ENCODE results near the gene CDC42BPA.

CDC42BPA gene

DNA sequence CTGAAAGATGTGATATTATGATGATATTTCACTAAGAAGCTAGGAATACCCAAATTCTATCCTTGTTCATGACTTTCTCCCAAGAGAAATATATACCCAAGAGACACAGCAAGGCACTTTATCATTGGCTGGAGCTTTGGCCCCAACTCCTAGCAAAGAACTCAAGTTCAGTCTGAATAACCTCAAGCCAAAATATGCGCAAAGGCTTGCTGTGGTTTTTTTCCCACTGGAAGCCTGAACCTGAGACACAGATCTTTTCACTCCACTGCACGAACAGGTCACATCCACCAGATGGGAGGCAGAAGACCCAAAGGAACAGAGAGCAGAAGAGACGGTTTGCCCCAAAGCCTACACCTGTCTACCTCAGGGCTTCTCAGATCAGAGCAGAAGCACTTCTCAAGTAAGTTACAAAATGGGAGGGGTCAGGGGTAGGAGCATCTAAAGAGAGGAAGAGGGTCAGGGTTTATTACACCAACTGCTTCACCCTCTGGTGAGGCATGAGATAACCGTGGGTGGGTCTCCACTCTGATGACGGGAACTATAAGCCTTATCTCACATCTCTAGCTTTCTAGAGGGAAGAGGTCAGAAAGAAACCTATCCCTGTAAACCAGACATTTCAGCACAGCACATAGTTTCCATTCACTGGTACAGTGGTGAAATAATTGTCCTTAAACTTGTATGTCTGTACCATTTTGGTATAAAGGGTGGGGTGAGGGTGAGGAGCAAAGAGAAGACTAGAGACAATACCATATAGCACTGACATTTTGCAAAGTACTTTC is 17.1 kb upstream of the CDC42BPA start:
- no peak for FAIRE-seq

DNA sequence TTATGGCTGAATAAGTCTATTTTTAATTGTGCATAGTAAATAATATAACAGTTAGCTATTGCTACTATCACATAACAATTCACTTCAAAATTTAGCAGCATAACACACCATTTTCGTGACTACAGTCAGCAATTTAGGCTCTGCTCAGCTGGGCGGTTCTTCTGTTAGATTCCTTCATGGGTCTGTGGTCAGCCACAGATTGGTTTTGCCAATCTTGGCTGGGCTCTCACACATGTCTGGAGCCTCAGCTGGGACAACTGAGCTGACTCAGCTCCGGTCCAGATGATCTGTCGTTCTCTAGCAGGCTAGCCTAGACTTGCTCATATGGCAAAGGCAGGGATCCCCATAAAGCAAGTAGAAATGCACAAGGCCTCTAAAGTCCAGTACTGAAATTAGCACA is 15.1 kb upstream of the CDC42BPA start:
- no peak for FAIRE-seq

DNA sequence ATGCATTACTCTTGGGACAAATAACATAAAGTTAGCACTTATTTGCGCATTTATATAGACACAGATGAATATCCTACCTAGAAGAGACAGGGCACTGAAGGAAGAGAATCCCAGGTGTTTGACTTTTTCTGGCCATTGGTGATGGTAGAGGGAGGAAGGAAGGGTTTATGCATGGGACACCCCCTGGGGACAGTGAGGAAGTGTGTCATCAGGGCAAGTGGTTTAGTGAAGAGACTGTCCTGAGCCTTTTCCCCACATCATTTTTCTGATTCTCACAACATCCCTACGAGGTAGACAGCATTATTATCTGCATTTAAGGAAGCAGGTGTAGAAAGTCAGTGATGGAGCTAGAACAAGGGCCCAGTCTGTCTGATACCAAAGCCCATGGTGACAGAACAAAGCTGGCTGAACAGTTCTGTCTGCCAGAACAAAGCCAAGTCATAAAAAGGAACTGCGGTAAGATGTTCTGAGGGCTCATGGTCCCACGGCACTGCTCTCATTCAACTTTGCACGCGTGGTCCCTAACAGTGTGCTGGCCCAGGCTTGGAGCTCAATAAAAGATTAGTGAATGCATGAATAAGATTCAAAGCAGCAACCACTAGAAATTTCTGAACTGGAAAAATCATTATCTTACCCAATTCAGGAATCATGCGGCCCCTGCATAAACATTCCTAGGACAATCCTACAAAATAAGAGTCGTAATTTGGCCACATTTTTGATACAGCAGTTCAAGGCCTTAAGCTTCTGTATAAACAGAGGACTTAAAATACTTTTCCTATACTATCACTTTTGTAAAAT is 12.2 kb upstream of the CDC42BPA start:
- FAIRE-seq, result no peak

GRCh38 chr1:227328405-227329019 is 10.2 kb upstream of the CDC42BPA start:
- FAIRE-seq, result no peak

GRCh38 chr1:227325156-227325555 is 6.9 kb upstream of the CDC42BPA start:
- FAIRE-seq, result no peak

DNA sequence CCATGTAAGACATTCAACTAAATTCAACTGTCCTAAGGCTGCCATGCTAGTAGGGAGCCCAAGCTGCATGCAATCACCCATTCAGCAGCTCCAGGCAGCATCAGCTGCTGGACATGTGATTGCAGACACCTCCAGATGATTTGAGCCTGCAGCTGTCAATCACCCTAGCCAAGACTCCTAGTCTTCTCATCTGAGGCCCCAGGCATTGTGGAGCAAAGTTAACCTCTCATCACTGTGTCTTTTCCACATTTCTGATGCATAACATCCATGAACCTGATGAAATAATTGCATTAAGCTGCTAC is 5.6 kb upstream of the CDC42BPA start:
- no peak for FAIRE-seq

DNA sequence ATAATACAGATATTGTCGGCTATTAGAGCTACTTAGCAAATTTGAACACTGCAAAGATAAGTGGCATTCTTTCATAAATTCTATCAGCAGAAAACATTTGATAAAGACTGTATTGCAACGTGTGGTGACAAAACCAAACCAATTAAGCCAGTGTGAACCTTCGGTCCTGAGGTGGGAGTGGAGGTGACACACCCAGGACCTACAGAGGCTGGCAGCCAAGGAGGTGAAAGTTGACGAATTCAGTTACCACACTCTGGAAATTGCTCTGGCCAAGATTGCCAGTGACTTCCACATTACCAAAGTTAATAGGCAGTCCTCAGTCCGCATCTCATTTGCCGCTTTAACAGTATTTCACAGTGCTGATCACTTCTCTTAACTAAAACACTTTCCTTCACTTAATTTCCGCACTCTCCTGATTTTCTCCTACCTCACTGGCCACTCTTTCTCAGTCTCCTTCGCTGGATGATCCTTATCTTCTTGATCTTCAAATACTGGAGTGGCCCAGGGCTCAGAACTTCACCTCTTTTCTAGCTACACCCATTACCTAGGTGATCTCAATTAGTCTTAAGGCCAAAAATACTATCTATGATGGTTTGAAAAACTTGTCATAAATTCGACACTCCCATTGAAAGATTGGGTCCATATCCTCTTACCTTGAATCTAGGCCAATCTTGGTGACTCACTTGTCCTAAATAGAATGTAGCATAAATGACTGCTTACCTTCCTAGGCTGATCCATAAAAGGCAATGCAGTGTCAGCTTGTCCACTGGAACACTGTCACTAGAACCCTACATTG is 5.1 kb upstream of the CDC42BPA start:
- FAIRE-seq, result no peak

GRCh38 chr1:227322376-227322775 is 4.1 kb upstream of the CDC42BPA start:
- no peak for FAIRE-seq

DNA sequence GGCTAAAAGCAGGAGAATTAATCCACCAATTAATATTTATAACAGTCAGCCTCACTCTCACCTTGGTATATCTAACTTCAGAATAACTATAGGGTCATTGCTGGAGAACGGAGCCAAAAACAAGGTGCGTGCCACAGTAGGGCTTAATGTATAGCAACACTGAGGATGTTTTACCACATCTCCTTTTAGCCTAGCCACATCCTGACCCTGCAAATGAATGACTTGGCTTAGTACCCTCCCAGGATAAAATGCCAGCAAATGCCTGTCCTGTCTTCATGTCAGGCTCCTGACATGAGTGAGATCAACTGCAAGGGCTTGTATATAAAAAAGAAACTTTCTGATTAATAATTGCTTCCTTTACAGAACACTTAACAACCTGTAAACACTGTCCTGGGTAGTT is 2.7 kb upstream of the CDC42BPA start:
- no peak for FAIRE-seq

GRCh38 chr1:227320476-227320875 is 2.2 kb upstream of the CDC42BPA start:
- no peak for FAIRE-seq

- FAIRE-seq, result no peak
Measured at GRCh38 chr1:227318853-227319607, 738 bp upstream of the CDC42BPA start.

GRCh38 chr1:227317523-227318015 is 723 bp downstream of the CDC42BPA start:
- FAIRE-seq, result peak; percentile 64

GRCh38 chr1:227317011-227317451 is 1.3 kb downstream of the CDC42BPA start:
- FAIRE-seq, result no peak

GRCh38 chr1:227316456-227316855 is 1.8 kb downstream of the CDC42BPA start:
- no peak for FAIRE-seq

- FAIRE-seq, result peak; percentile 26
Measured at GRCh38 chr1:227315629-227316346, 2.5 kb downstream of the CDC42BPA start.

DNA sequence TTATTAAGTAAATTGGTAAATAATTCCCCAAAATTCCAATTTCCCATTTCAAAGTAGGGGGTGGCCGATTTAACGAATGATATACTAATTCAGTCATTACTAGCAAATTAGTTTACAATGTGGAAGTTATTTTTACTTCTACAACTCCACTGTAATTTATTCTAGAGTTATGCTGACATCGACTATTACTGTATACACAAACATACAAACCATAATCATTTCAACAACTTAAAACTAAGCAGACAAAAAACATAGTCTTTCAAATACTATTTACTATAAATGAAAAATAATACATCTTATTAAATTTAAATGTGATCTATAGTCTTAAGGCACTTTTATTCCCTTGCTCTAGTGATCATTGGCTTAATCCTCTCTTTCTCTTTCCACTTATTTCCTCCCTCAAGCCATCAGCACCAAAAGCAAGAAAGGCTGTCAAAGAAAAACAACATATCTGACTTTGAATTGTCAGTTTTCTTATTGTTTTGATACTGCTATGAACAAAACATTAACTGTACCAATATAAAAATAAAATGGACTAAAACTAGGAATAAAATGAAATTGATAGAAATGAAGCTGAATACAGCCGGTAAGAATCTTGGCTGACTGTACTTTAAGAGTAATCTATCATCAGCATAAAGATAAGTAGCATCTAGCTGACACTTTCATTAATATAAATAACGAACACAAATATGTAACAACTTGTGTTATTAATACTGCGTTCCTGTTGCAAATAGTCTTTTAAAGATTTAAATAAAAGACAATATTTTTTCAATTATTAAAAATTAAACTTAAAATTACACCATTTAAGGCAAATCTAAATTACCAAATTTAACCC is 4.1 kb downstream of the CDC42BPA start:
- peak; percentile 4 for FAIRE-seq

- FAIRE-seq, result no peak
Measured at GRCh38 chr1:227312361-227313025, 5.8 kb downstream of the CDC42BPA start.

GRCh38 chr1:227311389-227312001 is 6.8 kb downstream of the CDC42BPA start:
- FAIRE-seq, result no peak

All from endometrium (tissue), 2 donors.